Ovary (tissue), 3 donors: ENCODE results near the gene ASPSCR1.

Experiments
- CTCF ChIP-seq, 3 donors: fragments of 450-650 bp in 2 of 3; fragments of 200-600 bp in 1 of 3; IDR thresholded peaks; one replicate each; pipeline versions ENCODE4 v1.5.1 to v1.8.0; 2016 to 2022; ENCODE audit warnings: antibody characterized with exemption in 3 of 3, mild to moderate bottlenecking in 1 of 3
- EP300 ChIP-seq: sonication (generic); formaldehyde crosslinking; IDR thresholded peaks from one replicate; pipeline ENCODE4 v1.6.1; 2017; ENCODE audit warnings: antibody characterized with exemption
- POLR2A ChIP-seq: fragments of 450-650 bp; IDR thresholded peaks from one replicate; pipeline ENCODE4 v1.6.1; 2017; ENCODE audit warnings: antibody characterized with exemption, mild to moderate bottlenecking, moderate library complexity
- donor health status: DM: no; HTN: no; CAD: no.

- TF ChIP-seq CTCF (IDR thresholded peaks at IDR 0.05) = no peak
- TF ChIP-seq EP300 = no peak
- no peak for TF ChIP-seq POLR2A
These were observed 37.5 kb upstream of the ASPSCR1 start for GRCh38 chr17:81939881-81940385.
